Measurements from ENCODE around the gene CD80. TPM values are rescaled to one million over a fixed set of nuclear protein-coding genes. Genes with fewer than 3 reads are reported as not detected.

Gene CD80
- total RNA-seq, 1 donor from 2014 or later = 3.2 TPM

GRCh38 chr3:119530456-119530855 lies 29.0 kb downstream of the CD80 start:
- intact Hi-C loops (cut with DNase I) = no loop called here
- TF ChIP-seq, protein P1, sequence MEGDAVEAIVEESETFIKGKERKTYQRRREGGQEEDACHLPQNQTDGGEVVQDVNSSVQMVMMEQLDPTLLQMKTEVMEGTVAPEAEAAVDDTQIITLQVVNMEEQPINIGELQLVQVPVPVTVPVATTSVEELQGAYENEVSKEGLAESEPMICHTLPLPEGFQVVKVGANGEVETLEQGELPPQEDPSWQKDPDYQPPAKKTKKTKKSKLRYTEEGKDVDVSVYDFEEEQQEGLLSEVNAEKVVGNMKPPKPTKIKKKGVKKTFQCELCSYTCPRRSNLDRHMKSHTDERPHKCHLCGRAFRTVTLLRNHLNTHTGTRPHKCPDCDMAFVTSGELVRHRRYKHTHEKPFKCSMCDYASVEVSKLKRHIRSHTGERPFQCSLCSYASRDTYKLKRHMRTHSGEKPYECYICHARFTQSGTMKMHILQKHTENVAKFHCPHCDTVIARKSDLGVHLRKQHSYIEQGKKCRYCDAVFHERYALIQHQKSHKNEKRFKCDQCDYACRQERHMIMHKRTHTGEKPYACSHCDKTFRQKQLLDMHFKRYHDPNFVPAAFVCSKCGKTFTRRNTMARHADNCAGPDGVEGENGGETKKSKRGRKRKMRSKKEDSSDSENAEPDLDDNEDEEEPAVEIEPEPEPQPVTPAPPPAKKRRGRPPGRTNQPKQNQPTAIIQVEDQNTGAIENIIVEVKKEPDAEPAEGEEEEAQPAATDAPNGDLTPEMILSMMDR (IDR thresholded peaks at IDR 0.05) = no peak
- DNase-seq (ENCODE audit: low spot score in 2 of 2) = no peak

GRCh38 chr3:119529883-119530282 lies 29.5 kb downstream of the CD80 start:
- Histone ChIP-seq H3K36me3 (no peaks in the 10 kb centered on the region), H3K27me3 (no peaks in the 10 kb centered on the region), H3K27ac (no peak overlapping the region), H3K4me3 (no peak overlapping the region), H3K4me1 (no peaks in the 10 kb centered on the region), H3K9me3 (no peaks in the 10 kb centered on the region)
- no peak for DNase-seq (ENCODE audit: low spot score in 2 of 2)
- intact Hi-C loops (cut with DNase I) = no loop called here
- TF ChIP-seq, protein P1 (IDR thresholded peaks at IDR 0.05) = no peak

More at GRCh38 chr3:119530456-119530855, 29.0 kb downstream of the CD80 start:
- Histone ChIP-seq H3K9me3 (no peaks in the 10 kb centered on the region), H3K4me1 (no peaks in the 10 kb centered on the region), H3K4me3 (no peak overlapping the region), H3K27ac (no peak overlapping the region), H3K36me3 (no peaks in the 10 kb centered on the region), H3K27me3 (no peaks in the 10 kb centered on the region)

DNA sequence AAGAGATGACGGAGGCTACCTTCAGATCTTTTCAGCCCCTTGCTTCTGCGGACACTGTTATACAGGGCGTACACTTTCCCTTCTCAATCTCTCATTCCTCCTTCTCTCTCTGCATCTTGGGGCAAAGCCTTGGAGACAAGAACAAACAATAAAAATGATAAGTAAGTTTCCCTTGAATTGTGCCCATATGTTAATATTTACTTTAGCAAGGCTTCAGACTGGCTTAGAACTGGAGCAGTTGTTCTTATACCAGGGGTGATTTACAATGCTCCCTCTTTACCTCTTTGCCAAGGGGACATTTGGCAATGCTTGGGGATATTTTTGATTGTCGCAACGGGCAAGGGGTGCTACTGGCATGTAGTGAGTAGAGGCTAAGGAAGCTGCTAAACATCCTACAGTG lies 31.7 kb downstream of the CD80 start:
- intact Hi-C loops (cut with DNase I) = no loop called here
- H3K4me3 ChIP-seq = no peak overlapping the region

GRCh38 chr3:119524931-119525662 lies 34.3 kb downstream of the CD80 start:
- DNase-seq (ENCODE audit: low spot score in 2 of 2) = no peak
- intact Hi-C loops (cut with DNase I) = loop anchor here (1.0 kb wide), 1 partner anchor 156 kb away; no protein-coding TSS in a partner anchor
- Histone ChIP-seq H3K27ac (peak overlapping the region in 1 of 2 donors; percentile 37), H3K36me3 (peaks cover 11 to 27% of the 10 kb centered on the region in 2 donors), H3K4me1 (no peaks in the 10 kb centered on the region), H3K4me3 (no peak overlapping the region), H3K27me3 (no peaks in the 10 kb centered on the region), H3K9me3 (no peaks in the 10 kb centered on the region)
- TF ChIP-seq, protein P1 (IDR thresholded peaks at IDR 0.05) = peak in 2 of 3 experiments; percentile 31 to 51

More for the DNA sequence above, 31.7 kb downstream of the CD80 start:
- DNase-seq (ENCODE audit: low spot score in 2 of 2) = no peak
- no peaks in the 10 kb centered on the region for H3K4me1 ChIP-seq
- H3K9me3 ChIP-seq = no peaks in the 10 kb centered on the region
- H3K27me3 ChIP-seq = no peaks in the 10 kb centered on the region
- H3K27ac ChIP-seq = no peak overlapping the region
- TF ChIP-seq, protein P1 (IDR thresholded peaks at IDR 0.05) = no peak
- peaks cover 7 to 8% of the 10 kb centered on the region in 2 donors for H3K36me3 ChIP-seq

DNA sequence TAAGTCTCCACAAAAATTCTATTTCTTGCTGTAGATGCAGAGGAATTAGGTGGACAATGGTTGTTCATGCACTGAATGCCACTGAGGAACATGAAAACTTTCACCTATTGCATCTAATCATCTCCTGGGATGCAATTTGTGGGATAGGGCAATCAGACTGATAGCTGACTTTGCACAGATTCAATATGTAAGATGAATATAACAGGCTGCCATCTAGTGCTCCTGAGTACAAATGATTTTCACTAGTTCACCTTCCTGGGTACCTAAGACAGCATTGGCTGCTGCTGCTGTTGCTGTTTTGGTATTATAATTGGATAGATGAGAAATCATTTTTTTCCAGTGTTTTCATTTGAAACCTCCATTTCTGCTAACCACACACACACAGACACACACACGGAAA lies 41.4 kb downstream of the CD80 start:
- intact Hi-C loops (cut with DNase I) = no loop called here
- Histone ChIP-seq H3K27me3 (no peaks in the 10 kb centered on the region), H3K9me3 (no peaks in the 10 kb centered on the region), H3K27ac (no peak overlapping the region), H3K36me3 (peaks cover 47 to 89% of the 10 kb centered on the region in 2 donors), H3K4me3 (no peak overlapping the region), H3K4me1 (no peaks in the 10 kb centered on the region)
- TF ChIP-seq, protein P1 (IDR thresholded peaks at IDR 0.05) = no peak
- DNase-seq (ENCODE audit: low spot score in 2 of 2) = no peak

Data from ascending aorta (tissue), 2 donors.